HT-29 (cell line): ENCODE measurements around the gene CKB. TPM values are rescaled to one million over a fixed set of nuclear protein-coding genes. Genes with fewer than 3 reads are reported as not detected.

Experiments
- DNase-seq: peaks from one replicate; pipeline ENCODE4 v3.0.0-alpha.2; 2015; ENCODE audit warnings: low spot score
- total RNA-seq: library from RNA; depleted of rRNA; stranded (reverse); fragments of >200 nt; shearing (Covaris generic); gene quantifications from 2 replicates; pipeline ENCODE4 v1.2.3, GENCODE V29; 2014

CKB gene
- total RNA-seq, 1 experiment from 2014 or later, result 513 TPM

DNA sequence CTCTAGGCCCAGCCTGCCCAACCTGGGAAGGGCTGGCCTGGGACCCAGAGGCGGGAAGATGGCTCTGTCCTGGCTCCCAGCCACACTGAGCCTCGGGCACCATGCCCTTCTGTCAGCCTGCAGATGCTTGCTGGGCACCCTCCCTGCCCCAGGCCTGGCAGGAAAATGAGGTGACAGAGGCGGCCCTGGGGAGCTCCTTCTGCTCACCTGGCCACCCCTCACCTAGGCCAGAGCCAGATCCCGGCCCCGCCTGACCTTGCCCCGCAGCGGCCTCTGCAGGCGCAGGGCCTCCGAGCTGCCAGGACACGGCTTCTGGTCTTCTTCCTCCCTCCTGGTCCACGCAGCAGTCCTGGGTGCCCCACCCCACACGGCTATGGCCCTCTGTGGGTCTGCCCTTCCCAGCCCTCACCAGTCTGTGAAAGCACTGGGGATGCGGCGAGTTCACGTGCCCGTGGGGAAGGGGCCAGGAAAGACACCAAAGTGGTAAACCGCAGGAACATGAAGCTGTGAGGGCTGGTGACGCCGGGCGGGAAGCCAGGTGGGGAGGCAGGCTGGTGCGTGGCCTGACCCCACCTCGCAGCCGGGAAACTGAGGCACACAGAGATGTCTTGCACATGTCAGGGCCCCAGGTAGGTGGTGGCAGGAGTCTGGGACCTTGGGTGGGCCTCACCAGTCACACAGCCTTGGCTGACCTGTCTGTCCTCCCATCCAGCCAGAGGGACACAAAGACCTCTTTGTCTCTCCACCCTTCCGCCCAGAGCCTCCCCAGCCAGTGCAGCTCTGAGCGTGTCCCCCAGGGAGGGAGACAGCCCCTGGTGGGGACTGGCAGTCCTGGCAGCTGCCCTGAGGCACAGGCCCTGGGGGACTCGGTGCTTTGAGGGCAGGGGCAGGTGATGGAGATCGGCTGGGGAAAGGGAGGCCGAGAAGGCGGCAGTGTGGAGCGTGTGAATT is 27.0 kb upstream of the CKB start:
- no peak for DNase-seq

DNA sequence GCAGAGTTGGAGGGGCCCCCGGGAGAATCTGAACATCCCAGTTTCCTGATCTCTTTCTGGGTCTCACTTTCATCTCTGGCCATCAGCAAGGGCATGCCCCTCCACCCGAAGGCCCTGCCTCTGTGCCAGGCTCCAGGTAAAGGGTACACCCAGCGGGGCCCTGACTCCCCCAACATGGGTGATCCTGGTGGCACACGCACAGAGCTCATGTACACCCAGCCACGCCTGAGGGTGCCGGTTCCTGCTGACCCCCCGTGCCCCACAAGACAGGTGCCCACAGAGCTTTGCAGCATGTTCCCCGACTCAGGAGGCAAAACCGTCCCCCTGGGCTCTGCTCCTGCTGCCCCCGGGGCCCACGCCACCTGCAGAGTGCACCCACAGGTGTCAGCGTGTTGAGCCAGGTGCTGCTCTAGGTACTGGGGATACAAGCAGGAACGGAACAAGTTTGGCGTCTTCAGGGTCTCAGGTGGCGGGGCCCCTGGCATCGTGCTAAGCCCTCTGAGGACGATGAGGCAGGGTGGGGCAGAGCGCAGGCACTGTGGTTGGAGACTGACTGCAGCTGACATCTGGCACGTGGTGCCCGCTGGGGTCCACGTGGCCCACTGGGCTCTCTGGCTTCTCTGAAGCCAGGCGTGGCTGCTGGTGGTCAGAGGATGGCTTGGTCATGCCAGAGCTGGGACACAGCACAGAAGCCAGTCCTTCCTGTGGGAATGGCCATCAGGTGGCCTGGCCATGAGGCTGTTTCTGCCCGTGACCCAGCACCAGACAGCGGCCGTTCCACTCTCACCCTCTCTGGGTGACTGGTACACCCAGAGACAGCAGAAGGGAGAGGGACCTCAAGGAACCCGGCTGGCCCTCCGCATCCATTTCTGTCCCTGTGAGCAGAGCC is 26.1 kb upstream of the CKB start:
- no peak for DNase-seq

GRCh38 chr14:103547941-103548462 is 25.4 kb upstream of the CKB start:
- DNase-seq, result no peak

GRCh38 chr14:103547455-103547940 is 24.9 kb upstream of the CKB start:
- no peak for DNase-seq

DNA sequence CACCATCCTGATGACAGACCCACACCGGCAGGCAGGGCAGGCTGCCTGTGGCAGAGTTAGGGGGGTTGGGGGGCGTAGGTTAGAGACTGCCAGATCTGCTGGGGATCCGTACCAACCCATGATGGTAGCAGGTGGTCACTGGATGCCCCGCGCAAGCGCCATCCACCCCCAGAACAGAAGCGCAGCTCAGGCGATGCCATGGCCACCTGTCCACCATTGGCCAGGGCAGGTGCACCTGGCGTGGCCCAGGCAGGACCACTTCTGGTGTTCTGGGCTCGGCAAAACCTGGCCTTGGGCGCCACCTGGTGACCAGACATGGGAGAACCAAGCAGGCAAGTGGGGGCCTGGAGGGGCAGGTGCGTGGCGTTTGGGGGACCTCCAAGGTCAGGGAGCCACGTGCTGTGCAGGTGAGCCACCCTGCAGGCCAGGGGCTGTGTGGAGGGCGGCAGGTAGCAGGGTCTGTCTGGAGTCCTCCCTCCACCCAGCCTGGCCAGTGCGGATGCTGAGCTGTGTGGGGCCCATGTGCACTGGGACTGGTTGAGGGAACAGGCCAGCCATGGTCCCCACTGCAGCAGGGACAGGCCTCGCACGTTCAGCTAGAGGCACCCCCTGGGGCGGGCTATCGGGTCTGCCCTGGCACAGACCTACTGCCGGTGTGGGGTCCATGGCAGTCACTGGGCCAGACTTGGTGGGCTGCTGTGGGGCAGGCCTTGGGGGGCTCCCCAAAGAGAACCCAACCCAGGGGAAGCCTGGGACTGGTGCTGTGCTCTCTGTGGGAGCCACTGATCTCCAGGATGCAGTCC is 24.2 kb upstream of the CKB start:
- DNase-seq, result peak; percentile 75

DNA sequence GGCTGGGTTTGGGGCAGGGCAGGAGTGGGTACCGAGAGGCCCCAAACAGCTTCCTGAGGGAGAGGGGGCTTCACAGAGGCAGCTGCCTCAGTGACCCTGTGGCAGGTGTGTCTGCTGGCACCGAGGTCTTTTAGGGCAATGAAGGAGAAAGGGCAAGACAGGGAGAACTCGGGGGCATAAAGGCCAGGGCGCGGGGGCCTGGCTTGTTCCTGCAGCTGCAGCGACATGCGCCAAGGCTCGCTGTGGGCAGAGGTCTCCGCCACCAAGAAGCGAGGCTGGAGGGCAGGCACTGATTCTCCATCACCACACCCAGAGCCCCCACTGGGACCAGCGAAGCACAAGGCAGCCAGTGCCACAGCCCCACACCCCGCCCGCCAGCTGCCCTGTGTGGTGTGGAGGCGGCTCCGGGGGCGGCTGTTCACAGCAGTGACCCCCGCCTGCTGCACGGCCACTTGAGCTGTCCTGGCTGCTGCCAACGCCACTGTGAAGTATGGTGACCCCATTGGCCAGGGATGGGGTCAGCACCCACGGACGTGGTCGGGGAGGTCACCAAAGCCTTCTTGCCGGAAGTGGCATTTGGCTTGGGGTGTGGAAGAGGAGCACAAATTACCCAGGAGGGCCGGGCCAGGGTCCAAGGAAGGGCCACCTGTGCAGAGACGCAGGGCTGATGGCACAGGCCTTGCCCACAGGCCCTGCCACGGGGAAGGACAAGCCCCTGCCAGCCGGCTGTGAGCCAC is 23.5 kb upstream of the CKB start:
- DNase-seq, result no peak

DNA sequence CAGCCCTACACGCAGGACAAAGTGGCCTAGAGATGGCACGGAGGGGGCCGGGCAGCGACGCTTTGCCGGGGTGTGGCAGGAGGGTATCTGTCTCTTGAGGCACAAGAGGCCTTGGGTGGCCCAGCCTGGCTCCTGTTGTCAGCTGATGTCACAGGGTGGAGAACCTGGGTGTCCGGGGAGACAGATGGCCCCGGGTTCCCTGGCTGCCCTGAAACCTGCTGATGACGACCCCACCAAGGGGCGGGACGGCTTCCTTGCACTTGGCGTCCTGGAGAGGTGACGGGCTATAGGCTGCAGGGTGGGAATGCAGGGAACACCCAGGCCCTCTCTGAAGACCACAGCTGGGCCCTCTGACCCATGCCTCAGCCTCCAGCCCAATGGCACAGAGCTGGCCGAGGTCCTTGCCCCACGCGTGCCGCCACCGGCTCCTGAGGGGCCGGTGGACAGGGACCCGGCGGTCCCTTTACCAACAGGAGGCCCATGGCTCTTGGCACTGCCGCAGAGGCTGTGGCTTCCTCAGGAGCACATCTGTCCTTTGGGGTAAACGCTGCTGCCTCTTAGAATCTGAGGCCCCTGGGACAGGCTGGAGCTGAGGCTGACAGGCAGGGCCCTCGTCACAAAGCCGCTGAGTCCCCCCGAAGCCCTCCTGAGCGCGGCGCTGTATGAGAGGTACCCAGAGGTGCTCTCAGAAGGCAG is 22.7 kb upstream of the CKB start:
- no peak for DNase-seq

DNA sequence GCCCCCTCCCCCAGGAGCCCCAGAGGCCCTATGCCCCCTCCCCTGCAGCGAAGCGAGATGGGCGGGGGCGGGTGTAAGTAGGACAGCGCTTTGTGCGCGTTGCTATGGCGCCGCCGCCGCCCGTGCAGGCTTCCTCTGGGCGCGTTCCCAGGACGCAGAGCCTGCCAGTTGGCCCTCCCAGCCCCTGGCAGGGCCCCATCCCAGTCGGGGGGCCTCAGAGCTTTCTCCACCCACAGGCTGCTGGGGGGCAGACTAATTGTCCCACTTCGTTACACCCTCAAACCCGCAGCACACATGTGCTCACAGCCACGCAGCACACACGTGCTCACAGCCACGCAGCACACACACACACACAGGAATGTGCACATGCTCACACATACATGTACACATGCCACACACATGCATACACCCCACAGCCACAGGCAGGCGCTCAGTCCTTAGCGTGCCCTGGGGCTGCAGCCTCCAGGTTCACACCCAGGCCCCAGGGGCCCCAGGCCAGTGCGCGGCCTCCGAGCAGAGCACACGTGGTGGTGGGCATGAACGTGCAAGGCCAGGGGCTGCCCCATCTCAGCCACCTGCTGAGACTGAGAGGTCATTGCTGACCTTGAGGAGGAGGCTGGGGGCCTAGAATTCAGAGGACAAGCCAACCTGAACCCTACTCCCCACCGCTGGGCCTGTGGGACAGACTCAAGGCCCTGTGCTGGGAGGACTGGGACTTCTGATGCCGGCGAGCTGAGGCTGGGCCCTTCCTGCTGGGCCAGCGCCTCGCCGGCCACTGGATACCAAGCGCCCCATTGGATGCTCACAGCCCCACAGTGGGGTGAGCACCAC is 22.0 kb upstream of the CKB start:
- no peak for DNase-seq

GRCh38 chr14:103543721-103544387 is 21.2 kb upstream of the CKB start:
- DNase-seq, result no peak

GRCh38 chr14:103543140-103543539 is 20.5 kb upstream of the CKB start:
- no peak for DNase-seq

- no peak for DNase-seq
Measured at GRCh38 chr14:103542605-103543088, 20.0 kb upstream of the CKB start.

- no peak for DNase-seq
Measured at GRCh38 chr14:103541709-103542604, 19.3 kb upstream of the CKB start.

DNA sequence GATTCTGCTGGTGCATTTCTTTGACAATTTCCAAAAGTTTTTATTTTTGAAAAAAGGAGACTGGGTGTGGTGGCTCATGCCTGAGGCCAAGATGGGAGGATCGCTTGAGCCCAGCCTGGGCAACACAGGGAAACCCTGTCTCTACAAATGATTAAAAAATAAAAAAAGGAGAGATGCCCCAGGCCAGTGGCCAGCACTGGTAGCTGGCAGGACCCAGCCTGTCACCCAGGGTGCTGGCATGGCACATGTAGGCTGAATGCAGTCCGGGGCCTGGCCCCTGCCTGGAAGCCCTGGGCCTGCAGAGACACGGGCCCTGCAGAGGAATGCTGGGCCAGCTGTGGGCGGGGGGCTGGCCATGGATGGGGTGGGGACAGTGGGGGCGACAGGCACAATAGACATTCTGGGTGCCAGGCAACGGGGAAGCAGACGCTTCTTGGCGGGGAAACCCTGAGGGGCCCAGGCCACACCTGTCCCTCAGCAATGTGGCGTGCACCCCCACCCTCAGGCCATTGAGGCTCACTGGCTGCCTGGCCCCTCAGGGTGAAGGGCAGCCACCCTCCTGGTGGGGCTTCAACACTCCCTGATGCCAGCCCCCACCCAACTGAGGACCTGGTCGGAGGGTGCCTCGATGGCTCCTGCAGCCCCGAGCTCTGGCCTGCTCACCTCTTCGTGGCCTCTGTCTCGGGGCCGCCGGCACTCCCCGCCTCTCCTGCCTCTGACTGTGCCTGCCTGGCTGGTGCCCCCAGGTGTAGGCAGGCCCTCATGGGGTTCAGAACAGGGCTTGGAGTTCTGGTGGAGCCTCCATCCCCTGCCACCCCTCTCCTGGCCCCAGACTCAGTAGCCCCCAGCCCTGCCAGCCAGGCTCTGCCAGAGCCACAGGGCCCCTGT is 18.4 kb upstream of the CKB start:
- no peak for DNase-seq

- DNase-seq, result no peak
Measured at GRCh38 chr14:103539056-103539825, 16.6 kb upstream of the CKB start.
